HuH-7 (cell line): Measurements from ENCODE around the gene MAPRE2.

ENCODE experiments used
- DNase-seq: peaks from one replicate; pipeline ENCODE4 v3.0.0; 2011; ENCODE audit warnings: low spot score

The MAPRE2 gene

GRCh38 chr18:35182151-35182550, 140.9 kb downstream of the MAPRE2 start:
- no peak for DNase-seq

- no peak for DNase-seq
Observed at GRCh38 chr18:35183886-35184285, 142.7 kb downstream of the MAPRE2 start.

DNA sequence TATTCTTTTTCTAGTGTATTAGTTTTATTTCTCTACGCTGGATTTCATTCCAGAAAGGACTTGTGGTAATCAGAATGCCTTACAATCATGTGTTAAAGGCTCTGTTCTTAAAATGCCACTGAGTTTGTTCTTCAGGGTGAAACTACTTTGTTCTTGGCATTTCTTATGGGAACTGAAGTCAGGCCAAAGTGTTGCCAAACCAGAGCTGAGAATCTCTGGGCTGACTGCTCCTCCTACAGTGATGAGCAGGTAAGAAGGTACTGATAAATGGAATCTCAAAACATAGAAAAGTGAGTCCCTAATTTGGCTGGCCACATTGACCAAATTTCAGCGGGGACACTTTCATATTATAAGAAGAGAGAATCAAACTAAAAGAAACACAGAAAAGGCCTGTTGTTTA, 144.6 kb downstream of the MAPRE2 start:
- DNase-seq: no peak

DNA sequence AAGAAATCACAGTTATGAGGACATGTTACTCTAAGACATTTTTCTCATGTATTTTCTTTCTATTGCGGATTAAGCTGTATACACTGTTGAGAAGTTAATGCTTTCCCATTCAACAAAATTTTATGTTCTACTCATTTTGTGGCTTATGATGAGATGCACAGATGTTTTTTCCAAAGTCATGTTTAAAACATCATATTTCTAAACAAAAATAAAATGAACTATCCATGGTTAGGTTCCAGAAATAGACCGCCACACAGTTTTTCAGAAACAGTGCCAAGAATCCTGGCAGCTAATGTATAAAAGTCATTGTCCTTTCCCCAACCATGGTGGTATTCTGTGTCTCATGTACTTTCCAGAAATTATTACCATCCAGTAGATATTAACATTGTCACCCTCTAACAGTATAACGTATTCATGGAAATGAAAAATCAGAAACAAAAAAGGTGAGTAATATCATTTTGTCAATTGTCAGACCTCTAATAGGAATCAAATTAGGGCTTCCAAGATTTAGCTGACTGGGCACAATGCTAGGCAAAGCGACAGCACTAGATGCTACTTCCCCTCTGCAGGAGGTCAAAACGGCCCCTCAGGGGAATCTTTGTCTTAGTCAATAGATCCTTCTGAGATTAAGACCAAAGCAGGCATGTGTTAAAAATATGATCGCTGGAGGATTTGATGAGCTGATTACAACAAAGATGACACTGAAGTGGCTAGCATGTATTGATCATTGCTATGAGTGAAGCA, 145.2 kb downstream of the MAPRE2 start:
- DNase-seq: no peak

DNA sequence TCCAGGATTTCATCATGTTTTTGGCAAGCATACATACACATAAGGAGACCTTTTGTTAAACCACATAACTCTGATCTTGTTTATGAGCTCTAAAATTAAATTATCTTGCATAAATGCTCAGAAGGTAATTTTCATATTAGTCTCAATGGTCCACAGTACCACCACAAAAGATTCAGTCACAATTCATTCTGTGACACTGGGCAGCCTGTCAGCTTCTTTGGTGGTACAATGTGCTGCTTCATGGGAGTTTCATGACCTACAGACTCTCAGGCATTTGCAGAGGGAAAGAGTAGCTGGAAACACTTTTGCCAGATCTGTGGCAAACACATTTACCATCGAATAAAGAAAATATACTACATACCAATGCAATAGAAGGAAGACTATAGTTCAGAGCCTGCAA, 148.3 kb downstream of the MAPRE2 start:
- DNase-seq: no peak

GRCh38 chr18:35190948-35191697, 149.9 kb downstream of the MAPRE2 start:
- no peak for DNase-seq

- DNase-seq: no peak
Observed at GRCh38 chr18:35191698-35192025, 150.4 kb downstream of the MAPRE2 start.

- no peak for DNase-seq
Observed at GRCh38 chr18:35192415-35192814, 151.2 kb downstream of the MAPRE2 start.
